Fibroblast of skin of left quadriceps (primary cell): ENCODE data around the gene CPT1A.
A peak's percentile ranks its signal among the peaks of the same experiment; 100 is the strongest.

Source experiments
- DNase-seq, 2 experiments: peaks; one replicate each; pipeline ENCODE4 v3.0.0-alpha.2; 2013; ENCODE audit warnings: low read depth in 2 of 2

Gene CPT1A

GRCh38 chr11:68831124-68831523 is 10.6 kb downstream of the CPT1A start:
- no peak for DNase-seq

- DNase-seq = no peak
Observed at GRCh38 chr11:68829581-68829980, 12.1 kb downstream of the CPT1A start.

- no peak for DNase-seq
Observed at GRCh38 chr11:68828957-68829356, 12.8 kb downstream of the CPT1A start.

- DNase-seq = no peak
Observed at GRCh38 chr11:68828155-68828931, 13.4 kb downstream of the CPT1A start.

- DNase-seq = no peak
Observed at GRCh38 chr11:68827733-68828132, 14.0 kb downstream of the CPT1A start.

- no peak for DNase-seq
Observed at GRCh38 chr11:68826726-68827125, 15.0 kb downstream of the CPT1A start.

GRCh38 chr11:68825571-68825970 is 16.1 kb downstream of the CPT1A start:
- DNase-seq = no peak

GRCh38 chr11:68822546-68822945 is 19.2 kb downstream of the CPT1A start:
- DNase-seq = no peak

GRCh38 chr11:68821670-68822069 is 20.0 kb downstream of the CPT1A start:
- no peak for DNase-seq

- DNase-seq = no peak
Observed at GRCh38 chr11:68819362-68819761, 22.4 kb downstream of the CPT1A start.

GRCh38 chr11:68818181-68818580 is 23.5 kb downstream of the CPT1A start:
- DNase-seq = no peak

- no peak for DNase-seq
Observed at GRCh38 chr11:68817554-68817953, 24.2 kb downstream of the CPT1A start.

- no peak for DNase-seq
Observed at GRCh38 chr11:68816917-68817419, 24.7 kb downstream of the CPT1A start.

GRCh38 chr11:68816251-68816776 is 25.4 kb downstream of the CPT1A start:
- DNase-seq = no peak

- DNase-seq = no peak
Observed at GRCh38 chr11:68813773-68814172, 27.9 kb downstream of the CPT1A start.

GRCh38 chr11:68812526-68812925 is 29.2 kb downstream of the CPT1A start:
- no peak for DNase-seq

- DNase-seq = no peak
Observed at GRCh38 chr11:68810164-68810563, 31.6 kb downstream of the CPT1A start.

GRCh38 chr11:68809506-68809905 is 32.2 kb downstream of the CPT1A start:
- DNase-seq = no peak

GRCh38 chr11:68808787-68809186 is 32.9 kb downstream of the CPT1A start:
- DNase-seq = no peak

- DNase-seq = peak; percentile 49 to 54
Observed at GRCh38 chr11:68806931-68807844, 34.5 kb downstream of the CPT1A start.

- DNase-seq = no peak
Observed at GRCh38 chr11:68804786-68805185, 36.9 kb downstream of the CPT1A start.

- DNase-seq = no peak
Observed at GRCh38 chr11:68803766-68804165, 38.0 kb downstream of the CPT1A start.
